A549 (cell line): ENCODE results near the gene LSP1. TPM values are rescaled to one million over a fixed set of nuclear protein-coding genes. Genes with fewer than 3 reads are reported as not detected.

ENCODE experiments used
- ATAC-seq, 2 experiments: fragments of 200-7000 bp in 1 of 2; fragments of >200 bp in 1 of 2; cut with Nextera tagmentation in 1 of 2; cut with Tn5 transposase in 1 of 2; 3 replicates each; pipeline versions ENCODE4 v1.8.0 to v1.9.1; 2018 to 2020; ENCODE audit warnings: mild to moderate bottlenecking in 1 of 2, moderate library complexity in 1 of 2
- CTCF ChIA-PET: fragments of 300-600 bp; sonication (Branson Sonifier 250); formaldehyde crosslinking; extraction: SDS; loops from one replicate; lab custom pipeline; 2021; ENCODE audit warnings: antibody characterized with exemption, inconsistent platforms; lab: Yijun Ruan, JAX
- POLR2A ChIA-PET: fragments of 350-600 bp; formaldehyde crosslinking; extraction: SDS; loops from one replicate; lab custom pipeline; 2021; ENCODE audit warnings: antibody characterized with exemption, inconsistent platforms; lab: Yijun Ruan, JAX
- DNase-seq, 2 experiments: peaks; one replicate each; pipeline versions ENCODE4 v3.0.0 to v3.0.0-alpha.2; 2011 to 2016; ENCODE audit warnings: low read depth in 1 of 2, low spot score in 1 of 2
- FAIRE-seq: peaks from 2 replicates; lab custom pipeline; 2011; peaks lifted over from hg19 to GRCh38; lab: Jason Lieb, UNC
- H3K27ac ChIP-seq, 2 experiments: fragments of >200 bp; sonication (Bioruptor Twin); formaldehyde crosslinking; 3 replicates each; pipeline ENCODE4 v1.5.1; 2016 to 2017
- H3K4me1 ChIP-seq: fragments of >200 bp; sonication (Bioruptor Twin); formaldehyde crosslinking; 3 replicates; pipeline ENCODE4 v1.6.1; 2016
- H3K4me2 ChIP-seq: fragments of >200 bp; sonication (Bioruptor Twin); formaldehyde crosslinking; 3 replicates; pipeline ENCODE4 v1.6.1; 2016
- H3K4me3 ChIP-seq: fragments of >200 bp; sonication (Bioruptor Twin); formaldehyde crosslinking; 3 replicates; pipeline ENCODE4 v1.5.1; 2016
- H3K9me3 ChIP-seq: fragments of >200 bp; sonication (Bioruptor Twin); formaldehyde crosslinking; 3 replicates; pipeline ENCODE4 v1.6.1; 2016
- BHLHE40 ChIP-seq: IDR thresholded peaks from 2 replicates; pipeline ENCODE4 v1.6.1; 2012; ENCODE audit warnings: low read depth, low read length, inconsistent platforms
- CHD2 ChIP-seq: fragments of 150-350 bp; IDR thresholded peaks from 2 replicates; pipeline ENCODE4 v1.6.1; 2014; ENCODE audit warnings: low read length; ENCODE audit not compliant: partially characterized antibody
- EHF ChIP-seq: fragments of 250-450 bp; sonication (Bioruptor Pico); IDR thresholded peaks from 2 replicates; pipeline ENCODE4 v1.5.0; 2020; ENCODE audit warnings: mild to moderate bottlenecking
- EHMT2 ChIP-seq: fragments of 200-600 bp; sonication (generic); IDR thresholded peaks from 2 replicates; pipeline ENCODE4 v1.6.1; 2016; ENCODE audit warnings: antibody characterized with exemption, low read depth, mild to moderate bottlenecking, moderate library complexity
- EP300 ChIP-seq, 2 experiments: fragments of >200 bp; sonication (Bioruptor Twin); formaldehyde crosslinking; IDR thresholded peaks; 2 replicates in 1 of 2; 3 replicates in 1 of 2; pipeline ENCODE4 v1.6.1; 2016 to 2017
- FOSB ChIP-seq: fragments of 250-450 bp; sonication (Bioruptor Pico); IDR thresholded peaks from 2 replicates; pipeline ENCODE4 v1.5.0; 2020; ENCODE audit warnings: mild to moderate bottlenecking, moderate library complexity
- GATA3 ChIP-seq: IDR thresholded peaks from 2 replicates; pipeline ENCODE4 v1.6.1; 2012; ENCODE audit warnings: borderline replicate concordance
- HEYL ChIP-seq: fragments of 250-450 bp; sonication (Bioruptor Pico); IDR thresholded peaks from 2 replicates; pipeline ENCODE4 v1.8.0; 2021; ENCODE audit warnings: mild to moderate bottlenecking, moderate library complexity
- HOXA7 ChIP-seq: fragments of 250-450 bp; sonication (Bioruptor Pico); IDR thresholded peaks from 2 replicates; pipeline ENCODE4 v1.5.0; 2020; ENCODE audit warnings: mild to moderate bottlenecking, moderate library complexity
- HOXB13 ChIP-seq: fragments of 250-450 bp; sonication (Bioruptor Pico); IDR thresholded peaks from 2 replicates; pipeline ENCODE4 v1.5.0; 2020; ENCODE audit warnings: low read depth, mild to moderate bottlenecking, moderate library complexity
- HOXB5 ChIP-seq: fragments of 250-450 bp; sonication (Bioruptor Pico); IDR thresholded peaks from 2 replicates; pipeline ENCODE4 v1.5.0; 2020; ENCODE audit warnings: mild to moderate bottlenecking, moderate library complexity
- JUN ChIP-seq, 2 experiments: fragments of >200 bp; sonication (Bioruptor Twin); formaldehyde crosslinking; IDR thresholded peaks; 2 replicates in 1 of 2; 3 replicates in 1 of 2; pipeline ENCODE4 v1.6.1; 2016 to 2017
- MAZ ChIP-seq: fragments of 150-350 bp; IDR thresholded peaks from 2 replicates; pipeline ENCODE4 v1.6.1; 2014; ENCODE audit warnings: antibody characterized with exemption, low read depth, low read length, borderline replicate concordance
- NFE2L2 ChIP-seq: fragments of 150-350 bp; conservative IDR thresholded peaks from 2 replicates; pipeline ENCODE4 v1.6.1; 2014; ENCODE audit warnings: low read length
- POLR2A ChIP-seq: IDR thresholded peaks from 2 replicates; pipeline ENCODE4 v1.6.1; 2012; ENCODE audit warnings: mild to moderate bottlenecking, low read length
- RFX5 ChIP-seq: fragments of 450-650 bp; IDR thresholded peaks from 2 replicates; pipeline ENCODE4 v1.7.1; 2014; ENCODE audit warnings: antibody characterized with exemption, mild to moderate bottlenecking, moderate library complexity
- SMC3 ChIP-seq: fragments of >200 bp; sonication (Bioruptor Twin); formaldehyde crosslinking; IDR thresholded peaks from 3 replicates; pipeline ENCODE4 v1.6.1; 2018; ENCODE audit warnings: inconsistent platforms
- TFCP2L1 ChIP-seq: fragments of 250-450 bp; sonication (Bioruptor Pico); IDR thresholded peaks from 2 replicates; pipeline ENCODE4 v1.5.0; 2021; ENCODE audit warnings: mild to moderate bottlenecking
- TP53 ChIP-seq: fragments of 250-450 bp; sonication (Bioruptor Pico); IDR thresholded peaks from 2 replicates; pipeline ENCODE4 v1.5.0; 2021; ENCODE audit warnings: mild to moderate bottlenecking, moderate library complexity
- ZC3H11A ChIP-seq: fragments of 450-650 bp; IDR thresholded peaks from 2 replicates; pipeline ENCODE4 v1.6.1; 2014; ENCODE audit warnings: antibody characterized with exemption, mild to moderate bottlenecking
- ZNF302 ChIP-seq: fragments of 250-450 bp; sonication (Bioruptor Pico); IDR thresholded peaks from 2 replicates; pipeline ENCODE4 v1.9.0; 2021; ENCODE audit warnings: inconsistent platforms, mild to moderate bottlenecking, moderate library complexity
- ZSCAN20 ChIP-seq: fragments of 250-450 bp; sonication (Bioruptor Pico); IDR thresholded peaks from 2 replicates; pipeline ENCODE4 v1.8.0; 2022; ENCODE audit warnings: mild to moderate bottlenecking, moderate library complexity
- WGBS: methylation state at CpG from one replicate; pipeline ENCODE4 v1.1.6; 2017; ENCODE audit errors: missing lambda C conversion rate; 5-methylcytosine and 5-hydroxymethylcytosine counted together
- polyA plus RNA-seq, 4 experiments: library from polyadenylated mRNA; depleted of rRNA in 3 of 4; stranded (reverse); fragments of >200 nt; fragmentation: RNase III in 1 of 4; extraction: RNeasy Plus Mini Kit Qiagen cat#74134 plus additional on column Dnase treatment in 1 of 4; gene quantifications; 2 replicates in 3 of 4; 3 replicates in 1 of 4; pipeline ENCODE4 v1.2.3, GENCODE V29; 2011 to 2017
- TF ChIP-seq, protein P1 (sequence below): fragments of >200 bp; sonication (Bioruptor Twin); formaldehyde crosslinking; IDR thresholded peaks from 2 replicates; pipeline ENCODE4 v1.6.1; 2016
- TF ChIP-seq, protein P2 (sequence below): fragments of 150-350 bp; IDR thresholded peaks from 2 replicates; pipeline ENCODE4 v1.6.1; 2014; ENCODE audit warnings: low read depth, mild to moderate bottlenecking, low read length
- TF ChIP-seq, protein P3 (sequence below): IDR thresholded peaks from 2 replicates; pipeline ENCODE4 v1.6.1; 2012; ENCODE audit warnings: low read depth, borderline replicate concordance
- TF ChIP-seq, protein P4 (sequence below): fragments of >200 bp; sonication (Bioruptor Twin); formaldehyde crosslinking; IDR thresholded peaks from 3 replicates; pipeline ENCODE4 v1.5.1; 2016
- TF ChIP-seq, protein P5 (sequence below): IDR thresholded peaks from 2 replicates; pipeline ENCODE4 v1.6.1; 2012

LSP1 gene
- polyA plus RNA-seq, 2 of the 4 experiments (the other 2 are of a cell fraction) = 0.67 to 3.5 TPM

DNA sequence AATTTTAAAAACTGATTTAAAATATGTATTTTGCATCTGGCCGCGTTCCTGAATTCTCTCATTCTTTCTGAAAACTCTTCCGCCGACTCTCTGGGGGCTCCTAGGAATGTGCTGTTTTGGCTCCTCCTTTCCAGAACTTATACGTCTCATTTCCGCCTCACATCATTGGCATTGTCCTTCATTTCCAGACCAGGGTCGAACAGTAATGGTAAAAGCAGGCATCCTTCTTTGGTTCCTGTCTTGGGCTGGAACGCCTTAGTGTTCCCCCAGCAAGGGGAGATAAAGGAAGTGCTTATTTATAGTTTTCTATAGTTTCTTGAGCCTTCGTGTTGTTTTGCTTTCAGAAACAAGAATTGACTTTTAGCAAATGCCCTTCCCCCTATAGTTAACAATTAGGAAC is 55.7 kb downstream of the LSP1 start:
- 69% methylated on average over 9 of the region's 9 CpGs for WGBS
- ChIA-PET POLR2A (no interaction called here), CTCF (interaction anchor here (1.1 to 2.0 kb wide), 4 partner anchors 39 to 243 kb away, joined by 3 to 8 read pairs (median 4); no protein-coding TSS in a partner anchor)
- Histone ChIP-seq H3K9me3 (no peaks in the 10 kb centered on the region), H3K4me1 (0 out of 3 replicates have a peak, but pooled peaks cover 2% of the 10 kb centered on the region), H3K4me3 (no peak overlapping the region), H3K27ac (no peak overlapping the region), H3K4me2 (no peak overlapping the region)
- ATAC-seq (no peak), DNase-seq (no peak), FAIRE-seq (no peak)
- TF ChIP-seq, protein P1, sequence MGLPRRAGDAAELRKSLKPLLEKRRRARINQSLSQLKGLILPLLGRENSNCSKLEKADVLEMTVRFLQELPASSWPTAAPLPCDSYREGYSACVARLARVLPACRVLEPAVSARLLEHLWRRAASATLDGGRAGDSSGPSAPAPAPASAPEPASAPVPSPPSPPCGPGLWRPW = no peak
- no peak for TF ChIP-seq TFCP2L1 (CRISPR knock-in tag)

DNA sequence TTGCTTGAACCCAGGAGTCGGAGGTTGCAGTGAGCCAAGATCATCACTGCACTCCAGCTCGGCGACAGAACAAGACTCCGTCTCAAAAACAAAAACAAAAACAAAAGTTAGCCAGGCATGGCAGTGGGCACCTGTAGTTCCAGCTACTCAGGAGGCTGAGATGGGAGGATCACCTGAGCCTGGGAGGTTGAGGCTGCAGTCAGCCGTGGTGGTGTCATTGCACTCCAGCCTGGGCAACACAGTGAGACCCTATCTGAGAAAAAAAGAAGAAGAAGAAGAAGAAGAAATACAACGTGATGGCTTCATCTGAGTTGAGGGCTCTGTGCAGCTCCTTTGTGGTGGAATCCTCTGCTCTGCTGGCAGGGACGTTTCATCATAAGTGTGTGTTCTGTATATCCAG is 56.6 kb downstream of the LSP1 start:
- Histone ChIP-seq H3K4me3 (no peak overlapping the region), H3K4me1 (0 out of 3 replicates have a peak, but pooled peaks cover 2% of the 10 kb centered on the region), H3K27ac (no peak overlapping the region), H3K9me3 (no peaks in the 10 kb centered on the region), H3K4me2 (no peak overlapping the region)
- ChIA-PET CTCF (interaction anchor here (0.6 to 3.2 kb wide), 4 partner anchors 10 to 242 kb away, joined by 3 to 8 read pairs (median 5); no protein-coding TSS in a partner anchor), POLR2A (no interaction called here)
- DNase-seq (no peak), FAIRE-seq (no peak), ATAC-seq (no peak)
- 59% methylated on average over 7 of the region's 7 CpGs for WGBS
- no peak for TF ChIP-seq EP300 (IDR thresholded peaks at IDR 0.05)
- TF ChIP-seq, protein P2, sequence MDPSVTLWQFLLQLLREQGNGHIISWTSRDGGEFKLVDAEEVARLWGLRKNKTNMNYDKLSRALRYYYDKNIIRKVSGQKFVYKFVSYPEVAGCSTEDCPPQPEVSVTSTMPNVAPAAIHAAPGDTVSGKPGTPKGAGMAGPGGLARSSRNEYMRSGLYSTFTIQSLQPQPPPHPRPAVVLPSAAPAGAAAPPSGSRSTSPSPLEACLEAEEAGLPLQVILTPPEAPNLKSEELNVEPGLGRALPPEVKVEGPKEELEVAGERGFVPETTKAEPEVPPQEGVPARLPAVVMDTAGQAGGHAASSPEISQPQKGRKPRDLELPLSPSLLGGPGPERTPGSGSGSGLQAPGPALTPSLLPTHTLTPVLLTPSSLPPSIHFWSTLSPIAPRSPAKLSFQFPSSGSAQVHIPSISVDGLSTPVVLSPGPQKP = no peak
- TF ChIP-seq, protein P3, sequence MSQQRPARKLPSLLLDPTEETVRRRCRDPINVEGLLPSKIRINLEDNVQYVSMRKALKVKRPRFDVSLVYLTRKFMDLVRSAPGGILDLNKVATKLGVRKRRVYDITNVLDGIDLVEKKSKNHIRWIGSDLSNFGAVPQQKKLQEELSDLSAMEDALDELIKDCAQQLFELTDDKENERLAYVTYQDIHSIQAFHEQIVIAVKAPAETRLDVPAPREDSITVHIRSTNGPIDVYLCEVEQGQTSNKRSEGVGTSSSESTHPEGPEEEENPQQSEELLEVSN = no peak
- no peak for TF ChIP-seq TP53 (CRISPR knock-in tag)
- TF ChIP-seq ZNF302 = no peak
- TF ChIP-seq MAZ = no peak
- no peak for TF ChIP-seq POLR2A
- TF ChIP-seq, protein P1 = no peak
- no peak for TF ChIP-seq JUN (IDR thresholded peaks at IDR 0.05)
- no peak for TF ChIP-seq NFE2L2
- TF ChIP-seq, protein P4, sequence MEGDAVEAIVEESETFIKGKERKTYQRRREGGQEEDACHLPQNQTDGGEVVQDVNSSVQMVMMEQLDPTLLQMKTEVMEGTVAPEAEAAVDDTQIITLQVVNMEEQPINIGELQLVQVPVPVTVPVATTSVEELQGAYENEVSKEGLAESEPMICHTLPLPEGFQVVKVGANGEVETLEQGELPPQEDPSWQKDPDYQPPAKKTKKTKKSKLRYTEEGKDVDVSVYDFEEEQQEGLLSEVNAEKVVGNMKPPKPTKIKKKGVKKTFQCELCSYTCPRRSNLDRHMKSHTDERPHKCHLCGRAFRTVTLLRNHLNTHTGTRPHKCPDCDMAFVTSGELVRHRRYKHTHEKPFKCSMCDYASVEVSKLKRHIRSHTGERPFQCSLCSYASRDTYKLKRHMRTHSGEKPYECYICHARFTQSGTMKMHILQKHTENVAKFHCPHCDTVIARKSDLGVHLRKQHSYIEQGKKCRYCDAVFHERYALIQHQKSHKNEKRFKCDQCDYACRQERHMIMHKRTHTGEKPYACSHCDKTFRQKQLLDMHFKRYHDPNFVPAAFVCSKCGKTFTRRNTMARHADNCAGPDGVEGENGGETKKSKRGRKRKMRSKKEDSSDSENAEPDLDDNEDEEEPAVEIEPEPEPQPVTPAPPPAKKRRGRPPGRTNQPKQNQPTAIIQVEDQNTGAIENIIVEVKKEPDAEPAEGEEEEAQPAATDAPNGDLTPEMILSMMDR = no peak
- TF ChIP-seq ZSCAN20 (CRISPR knock-in tag) = no peak
- no peak for TF ChIP-seq HOXB13
- TF ChIP-seq HOXA7 (CRISPR knock-in tag) = no peak
- TF ChIP-seq SMC3 = no peak
- TF ChIP-seq FOSB (CRISPR knock-in tag) = no peak
- TF ChIP-seq GATA3 = no peak

DNA sequence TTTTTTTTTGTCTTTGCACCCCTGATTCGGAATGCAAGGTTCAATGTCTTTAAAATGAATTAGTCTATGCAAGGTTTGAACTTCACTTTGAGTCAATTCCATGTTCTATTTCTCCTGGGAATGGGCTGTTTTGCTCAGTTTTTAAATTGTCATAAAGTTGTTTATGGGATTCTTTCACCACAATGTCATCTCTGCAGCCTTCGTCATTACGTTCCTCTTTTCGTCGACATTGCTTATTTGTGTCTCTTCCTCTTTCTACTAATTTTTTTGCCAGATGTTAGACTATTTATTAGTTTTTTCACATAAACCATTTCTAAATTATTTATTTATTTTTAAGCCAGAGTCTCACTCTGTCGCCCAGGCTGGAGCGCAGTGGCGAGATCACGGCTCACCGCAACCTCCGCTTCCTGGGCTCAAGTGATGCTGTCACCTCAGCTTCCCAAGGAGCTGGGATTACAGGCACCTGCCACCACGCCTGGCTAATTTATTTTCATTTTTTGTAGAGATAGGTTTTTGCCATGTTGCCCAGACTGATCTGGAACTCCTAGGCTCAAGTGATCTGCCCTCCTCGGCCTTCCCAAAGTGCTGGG is 59.5 kb downstream of the LSP1 start:
- ATAC-seq = no peak
- no peak overlapping the region for H3K4me3 ChIP-seq
- WGBS = 78% methylated on average over 13 of the region's 13 CpGs
- H3K4me1 ChIP-seq = no peaks in the 10 kb centered on the region
- H3K9me3 ChIP-seq = no peaks in the 10 kb centered on the region
- no peak for DNase-seq
- no peak overlapping the region for H3K4me2 ChIP-seq
- no peak for TF ChIP-seq EHF (CRISPR knock-in tag)
- TF ChIP-seq EHMT2 = no peak
- no peak for TF ChIP-seq CHD2
- TF ChIP-seq GATA3 = no peak
- no peak for TF ChIP-seq TP53 (CRISPR knock-in tag)
- no peak for TF ChIP-seq SMC3
- TF ChIP-seq HOXB5 (CRISPR knock-in tag) = no peak
- TF ChIP-seq ZSCAN20 (CRISPR knock-in tag) = no peak
- no peak for TF ChIP-seq BHLHE40
- TF ChIP-seq ZNF302 = no peak
- no peak for TF ChIP-seq RFX5
- TF ChIP-seq, protein P5, sequence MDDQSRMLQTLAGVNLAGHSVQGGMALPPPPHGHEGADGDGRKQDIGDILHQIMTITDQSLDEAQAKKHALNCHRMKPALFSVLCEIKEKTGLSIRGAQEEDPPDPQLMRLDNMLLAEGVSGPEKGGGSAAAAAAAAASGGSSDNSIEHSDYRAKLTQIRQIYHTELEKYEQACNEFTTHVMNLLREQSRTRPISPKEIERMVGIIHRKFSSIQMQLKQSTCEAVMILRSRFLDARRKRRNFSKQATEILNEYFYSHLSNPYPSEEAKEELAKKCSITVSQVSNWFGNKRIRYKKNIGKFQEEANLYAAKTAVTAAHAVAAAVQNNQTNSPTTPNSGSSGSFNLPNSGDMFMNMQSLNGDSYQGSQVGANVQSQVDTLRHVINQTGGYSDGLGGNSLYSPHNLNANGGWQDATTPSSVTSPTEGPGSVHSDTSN = no peak
- TF ChIP-seq TFCP2L1 (CRISPR knock-in tag) = no peak
- TF ChIP-seq ZC3H11A = no peak
- TF ChIP-seq HEYL (CRISPR knock-in tag) = no peak
- POLR2A ChIA-PET = interaction anchor here (0.7 kb wide), 1 partner anchor 37 kb away, joined by 4 read pairs; no protein-coding TSS in a partner anchor
- H3K27ac ChIP-seq = no peak overlapping the region
- CTCF ChIA-PET = interaction anchor here (0.9 to 1.1 kb wide), 3 partner anchors 37 to 288 kb away, joined by 3 to 4 read pairs (median 3); no protein-coding TSS in a partner anchor
- FAIRE-seq = no peak
